NCI-H1694 treated with DMSO at 0.1 percent for 48 hours (cell line): ENCODE results near the gene FUT8.

Experiments
- DNase-seq: peaks from one replicate; lab custom pipeline; 2025; lab: John Stamatoyannopoulos, UW

FUT8 gene

GRCh38 chr14:65495196-65495595 is 82.7 kb downstream of the FUT8 start:
- no peak for DNase-seq

DNA sequence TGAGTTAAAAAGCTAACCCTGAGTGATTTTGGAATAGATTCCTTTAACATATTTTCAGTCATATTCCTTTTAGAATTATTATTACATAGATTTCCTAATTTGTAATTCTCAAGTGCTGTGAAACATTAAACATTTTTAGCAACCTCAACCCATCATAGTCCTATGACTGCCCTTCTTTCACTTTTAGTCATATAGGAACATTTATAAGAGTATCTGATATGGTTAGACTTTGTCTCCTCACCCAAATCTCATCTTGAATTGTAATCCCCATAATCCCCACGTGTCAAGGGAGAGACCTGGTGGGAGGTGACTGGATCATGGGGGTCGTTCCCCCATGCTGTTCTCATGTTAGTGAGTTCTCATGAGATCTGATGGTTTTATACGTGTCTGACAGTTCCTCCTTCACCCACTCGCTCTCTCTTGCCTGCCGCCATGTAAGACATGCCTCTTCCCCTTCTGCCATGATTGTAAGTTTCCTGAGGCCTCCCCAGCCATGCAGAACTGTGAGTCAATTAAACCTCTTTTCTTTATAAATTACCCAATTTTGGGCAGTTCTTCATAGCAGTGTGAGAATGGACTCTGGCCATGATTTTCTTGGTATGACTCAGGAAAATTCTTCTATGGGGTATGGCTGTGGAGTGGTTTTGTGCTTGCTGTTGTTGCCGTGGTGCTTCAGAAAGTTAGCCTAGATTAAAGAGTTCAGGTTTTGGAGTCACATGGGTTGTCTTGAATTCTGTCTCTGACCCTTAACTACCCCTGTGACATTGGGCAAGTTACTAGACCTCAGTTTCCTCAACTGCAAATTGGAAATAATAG is 83.9 kb downstream of the FUT8 start:
- DNase-seq, result no peak

DNA sequence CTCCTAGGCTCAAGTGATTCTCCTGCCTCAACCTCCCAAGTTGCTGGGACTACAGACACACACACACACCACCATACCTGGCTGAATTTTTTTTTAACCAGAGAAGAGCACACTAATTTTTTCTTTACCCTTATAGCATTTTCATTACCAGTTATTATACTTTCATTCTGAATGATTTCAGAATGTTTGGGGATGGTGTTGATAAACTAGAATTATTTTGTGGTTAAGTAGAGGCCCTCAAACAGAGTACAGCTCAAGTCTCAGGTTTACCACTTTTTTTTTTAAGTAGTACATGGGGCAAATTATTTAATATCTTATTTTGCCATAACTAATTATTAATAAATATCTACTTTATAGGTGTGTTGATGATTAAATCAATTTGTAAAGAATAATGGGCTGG is 86.6 kb downstream of the FUT8 start:
- no peak for DNase-seq

- no peak for DNase-seq
These were observed 87.5 kb downstream of the FUT8 start for GRCh38 chr14:65500075-65500474.

DNA sequence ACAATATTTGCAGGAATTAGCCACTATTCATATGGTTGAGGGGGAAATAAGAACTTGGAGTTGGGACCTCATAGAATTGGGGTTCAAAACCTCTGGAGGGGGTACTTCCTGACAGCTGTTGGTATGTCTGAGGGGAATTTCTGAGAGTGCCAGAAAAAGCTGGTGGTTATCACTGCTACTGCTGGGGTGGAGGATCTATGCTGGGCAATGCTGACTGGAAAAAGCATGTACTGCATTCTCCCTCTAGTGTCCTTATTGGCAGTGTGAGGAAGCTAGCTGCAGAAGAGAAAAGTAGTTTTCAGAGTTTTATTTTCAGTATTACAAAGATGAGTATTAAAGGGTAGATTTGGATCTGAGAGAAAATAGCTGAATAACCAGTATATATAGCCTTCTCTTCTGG is 88.8 kb downstream of the FUT8 start:
- no peak for DNase-seq

DNA sequence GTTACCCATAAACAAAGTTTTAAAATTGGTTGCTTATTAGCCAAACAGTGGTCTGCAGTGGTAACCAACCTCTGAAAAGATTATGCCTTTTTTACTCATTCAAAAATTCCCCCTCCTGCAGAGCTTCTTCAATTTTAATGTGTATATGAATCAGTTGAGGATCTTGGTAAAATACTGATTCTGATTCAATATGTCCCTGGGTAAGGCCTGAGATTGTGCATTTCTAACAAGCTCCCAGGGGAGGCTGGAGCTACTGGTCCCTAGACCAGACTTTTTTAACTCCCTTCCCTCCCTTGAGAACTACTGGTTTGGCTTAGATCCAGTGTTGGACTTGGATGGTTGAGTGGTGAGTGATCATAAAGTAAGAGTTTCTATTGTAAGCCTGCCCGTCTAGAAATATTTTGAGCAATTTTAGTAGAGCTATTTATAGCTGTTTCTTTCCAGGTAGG is 90.2 kb downstream of the FUT8 start:
- DNase-seq, result no peak

GRCh38 chr14:65503771-65504170 is 91.2 kb downstream of the FUT8 start:
- no peak for DNase-seq

- no peak for DNase-seq
These were observed 94.3 kb downstream of the FUT8 start for GRCh38 chr14:65506801-65507200.

DNA sequence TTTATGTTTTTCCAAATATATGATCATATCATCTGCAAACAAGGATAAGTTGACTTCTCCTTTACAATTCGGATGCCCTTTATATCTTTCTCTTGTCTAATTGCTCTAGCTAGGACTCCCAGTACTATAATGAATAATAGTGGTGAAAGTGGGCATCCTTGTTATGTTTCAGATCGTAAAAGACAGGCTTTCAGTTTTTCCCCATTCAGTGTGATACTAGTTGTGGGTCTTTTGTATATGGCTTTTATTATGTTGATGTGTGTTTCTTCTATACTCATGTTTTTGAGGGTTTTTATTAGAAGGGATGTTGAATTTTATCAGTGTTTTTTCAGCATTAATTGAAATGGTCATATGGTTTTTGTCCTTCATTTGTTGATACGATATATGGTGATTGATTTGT is 97.3 kb downstream of the FUT8 start:
- DNase-seq, result no peak

- DNase-seq, result no peak
These were observed 101.1 kb downstream of the FUT8 start for GRCh38 chr14:65513671-65514070.

DNA sequence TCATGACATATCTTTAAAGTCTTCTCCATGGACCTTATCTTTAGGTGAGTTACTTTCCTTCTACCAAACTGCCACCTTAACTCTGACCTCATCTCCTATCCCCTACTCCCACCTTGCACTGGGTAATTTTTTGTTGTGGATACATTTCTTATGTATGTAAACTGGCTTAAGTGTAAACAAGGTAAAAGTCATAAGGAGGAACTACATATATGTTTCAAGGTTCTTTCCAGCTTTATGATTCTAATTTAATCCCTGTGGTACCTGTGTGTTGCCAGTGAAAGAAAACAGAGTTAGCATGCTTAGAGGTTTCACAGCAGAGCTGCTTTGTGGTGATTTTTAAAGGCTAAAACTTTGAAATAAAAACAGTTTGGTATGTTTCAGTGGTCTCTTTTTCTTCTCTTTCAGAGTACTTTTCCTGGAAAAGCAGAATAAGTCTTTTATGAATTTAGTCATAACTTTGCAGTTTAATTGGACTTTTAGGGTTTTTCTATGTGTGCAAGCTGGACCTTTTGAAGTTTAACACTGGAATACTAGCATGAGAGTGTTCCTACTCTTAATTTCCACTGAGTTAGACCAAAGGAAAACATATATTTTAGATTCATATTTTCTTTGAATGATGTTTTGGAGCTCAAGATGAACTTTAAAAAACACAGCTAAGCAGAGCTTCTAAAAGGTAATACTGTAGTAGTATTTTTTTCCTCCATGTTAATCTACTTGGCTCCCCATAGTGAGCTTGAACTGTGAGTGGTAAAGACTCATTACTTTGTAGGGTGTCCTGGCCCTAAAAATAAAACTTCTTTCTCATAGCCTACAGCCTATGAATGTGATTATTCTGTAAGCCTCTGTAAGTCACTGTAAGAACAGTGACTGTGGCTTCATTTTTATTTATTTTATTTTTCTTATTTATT is 105.4 kb downstream of the FUT8 start:
- DNase-seq, result no peak

DNA sequence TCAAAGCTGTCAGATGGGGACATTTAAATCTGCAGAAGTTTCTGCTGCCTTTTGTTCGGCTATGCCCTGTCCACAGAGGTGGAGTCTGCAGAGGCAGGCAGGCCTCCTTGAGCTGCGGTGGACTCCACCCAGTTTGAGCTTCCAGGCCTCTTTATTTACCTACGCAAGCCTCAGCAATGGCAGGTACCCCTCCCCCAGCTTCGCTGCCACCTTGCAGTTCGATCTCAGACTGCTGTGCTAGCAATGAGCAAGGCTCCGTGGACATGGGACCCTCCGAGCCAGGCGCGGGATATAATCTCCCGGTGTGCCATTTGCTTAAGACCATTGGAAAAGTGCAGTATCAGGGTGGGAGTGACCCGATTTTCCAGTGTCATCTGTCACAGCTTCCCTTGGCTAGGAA is 115.5 kb downstream of the FUT8 start:
- no peak for DNase-seq

DNA sequence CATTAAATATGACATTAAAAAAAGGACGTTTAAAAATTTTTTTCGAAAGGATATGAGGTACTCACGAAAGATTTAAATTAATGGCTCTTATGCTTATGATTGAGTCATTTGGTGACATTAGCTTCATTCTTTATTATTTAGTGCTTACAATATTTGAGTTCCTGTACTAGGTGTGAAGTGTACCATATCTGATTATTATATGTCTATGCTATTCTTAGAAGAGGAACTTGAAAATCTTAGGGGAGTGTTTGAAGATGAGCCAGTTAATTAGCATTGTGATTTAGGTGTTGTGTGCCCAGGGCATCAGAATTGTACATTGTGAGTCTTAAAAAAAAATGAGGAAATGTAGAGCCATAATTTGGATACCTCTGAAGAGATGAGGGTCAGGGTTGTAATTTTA is 118.6 kb downstream of the FUT8 start:
- no peak for DNase-seq

GRCh38 chr14:65533736-65534404 is 121.3 kb downstream of the FUT8 start:
- no peak for DNase-seq

GRCh38 chr14:65536781-65537423 is 124.4 kb downstream of the FUT8 start:
- DNase-seq, result no peak

- no peak for DNase-seq
These were observed 136.3 kb downstream of the FUT8 start for GRCh38 chr14:65548878-65549277.

GRCh38 chr14:65549429-65549828 is 136.9 kb downstream of the FUT8 start:
- no peak for DNase-seq

- DNase-seq, result no peak
These were observed 138.5 kb downstream of the FUT8 start for GRCh38 chr14:65550779-65551643.

DNA sequence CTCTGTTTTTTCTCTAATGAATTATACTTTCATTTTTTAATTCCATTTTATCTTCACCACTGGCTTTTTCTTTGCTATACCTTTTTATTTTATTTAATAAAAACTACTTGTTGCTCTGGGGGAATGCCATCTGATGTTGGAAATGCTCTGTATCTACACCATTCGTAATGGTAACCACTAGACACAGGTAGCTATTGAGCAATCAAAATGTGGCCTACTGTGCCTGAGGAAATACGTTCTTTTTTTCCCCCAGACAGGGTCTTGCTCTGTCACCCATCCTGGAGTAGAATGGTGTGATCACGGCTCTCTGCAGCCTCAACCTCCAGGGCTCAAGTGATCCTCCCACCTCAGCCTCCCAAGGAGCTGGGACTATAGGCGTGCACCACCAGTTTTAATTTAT is 140.2 kb downstream of the FUT8 start:
- no peak for DNase-seq

DNA sequence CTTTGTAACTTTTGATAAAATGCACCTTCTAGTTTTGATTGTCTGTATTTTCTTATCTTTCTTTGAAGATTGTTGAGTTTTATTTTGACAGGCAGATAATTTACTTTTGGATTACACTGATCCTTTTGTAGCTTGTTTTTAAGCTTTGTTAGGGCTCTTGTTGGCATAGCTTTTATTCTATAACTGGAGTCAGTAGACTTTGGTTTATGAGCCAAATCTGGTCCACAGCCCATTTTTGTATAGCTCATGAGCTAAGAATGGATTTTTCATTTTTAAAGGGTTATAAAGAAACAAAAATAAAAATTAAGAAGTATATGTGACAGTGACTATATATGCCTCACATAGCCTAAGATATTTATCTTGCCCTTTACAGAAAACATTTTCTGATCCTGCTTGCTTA is 142.3 kb downstream of the FUT8 start:
- DNase-seq, result no peak

GRCh38 chr14:65555358-65555757 is 142.8 kb downstream of the FUT8 start:
- no peak for DNase-seq
